Thoracic aorta (tissue), 2 donors: ENCODE data around the gene SLC6A3. TPM values are rescaled to one million over a fixed set of nuclear protein-coding genes. Genes with fewer than 3 reads are reported as not detected.

Experiments used
- ATAC-seq: fragments of 150-250 bp; one replicate; pipeline ENCODE4 v1.8.0; 2017; ENCODE audit warnings: low read depth; ENCODE audit not compliant: insufficient number of reproducible peaks, low FRiP score
- DNase-seq: peaks from one replicate; pipeline ENCODE4 v3.0.0-alpha.2; 2020; ENCODE audit warnings: low spot score
- H3K27ac ChIP-seq, 2 donors: fragments of 200-600 bp; sonication (generic); 1 replicate in 1 of 2; 2 replicates in 1 of 2; pipeline ENCODE4 v1.5.1; 2016; ENCODE audit warnings: mild to moderate bottlenecking in 2 of 2, moderate library complexity in 2 of 2
- H3K27me3 ChIP-seq: fragments of 200-600 bp; sonication (generic); replicated peaks from 2 replicates; pipeline ENCODE4 v1.6.0; 2016; ENCODE audit warnings: mild to moderate bottlenecking; ENCODE audit not compliant: insufficient read depth
- H3K36me3 ChIP-seq: fragments of 200-600 bp; sonication (generic); one replicate; pipeline ENCODE4 v1.5.1; 2016
- H3K4me1 ChIP-seq, 2 donors: fragments of 200-600 bp; sonication (generic); 1 replicate in 1 of 2; 2 replicates in 1 of 2; pipeline versions ENCODE4 v1.5.1 to v1.6.0; 2016; ENCODE audit warnings: low read depth in 2 of 2, mild to moderate bottlenecking in 1 of 2; ENCODE audit not compliant: control insufficient read depth in 1 of 2
- H3K4me3 ChIP-seq: fragments of 200-600 bp; sonication (generic); 2 replicates; pipeline ENCODE4 v1.5.1; 2016; ENCODE audit warnings: mild to moderate bottlenecking
- H3K9me3 ChIP-seq: fragments of 200-600 bp; sonication (generic); 2 replicates; pipeline ENCODE4 v1.5.1; 2016
- CTCF ChIP-seq: fragments of 200-600 bp; sonication (generic); IDR thresholded peaks from one replicate; pipeline ENCODE4 v1.5.1; 2019; ENCODE audit warnings: antibody characterized with exemption
- total RNA-seq, 2 donors: library from RNA; depleted of rRNA; stranded (reverse); fragments of >200 nt; gene quantifications; one replicate each; pipeline versions ENCODE4 v1.1.0 to v1.2.3, GENCODE V29; 2016

Gene SLC6A3
- total RNA-seq, 2 donors from 2014 or later, result 0.14 TPM; not detected in 1

GRCh38 chr5:1468247-1468612 lies 23.0 kb upstream of the SLC6A3 start:
- DNase-seq (no peak), ATAC-seq (no peak)
- Histone ChIP-seq H3K27ac (no peak overlapping the region), H3K36me3 (peaks cover 31% of the 10 kb centered on the region), H3K4me3 (no peak overlapping the region), H3K9me3 (no peaks in the 10 kb centered on the region), H3K27me3 (no peaks in the 10 kb centered on the region), H3K4me1 (no peaks in the 10 kb centered on the region)
- peak; percentile 24 for TF ChIP-seq CTCF

GRCh38 chr5:1467341-1468246 lies 22.4 kb upstream of the SLC6A3 start:
- Histone ChIP-seq H3K9me3 (no peaks in the 10 kb centered on the region), H3K4me1 (no peaks in the 10 kb centered on the region), H3K27me3 (no peaks in the 10 kb centered on the region), H3K4me3 (no peak overlapping the region), H3K27ac (no peak overlapping the region), H3K36me3 (peaks cover 33% of the 10 kb centered on the region)
- ATAC-seq (no peak), DNase-seq (no peak)
- TF ChIP-seq CTCF, result no peak

GRCh38 chr5:1466631-1467265 lies 21.5 kb upstream of the SLC6A3 start:
- ATAC-seq, result no peak
- peaks cover 36% of the 10 kb centered on the region for H3K36me3 ChIP-seq
- no peak for TF ChIP-seq CTCF
- H3K27ac ChIP-seq, result no peak overlapping the region
- H3K27me3 ChIP-seq, result no peaks in the 10 kb centered on the region
- H3K9me3 ChIP-seq, result no peaks in the 10 kb centered on the region
- H3K4me1 ChIP-seq, result no peaks in the 10 kb centered on the region
- no peak for DNase-seq
- H3K4me3 ChIP-seq, result no peak overlapping the region

GRCh38 chr5:1465966-1466471 lies 20.8 kb upstream of the SLC6A3 start:
- TF ChIP-seq CTCF, result no peak
- H3K36me3 ChIP-seq, result peaks cover 40% of the 10 kb centered on the region
- no peak overlapping the region for H3K27ac ChIP-seq
- H3K27me3 ChIP-seq, result no peaks in the 10 kb centered on the region
- H3K9me3 ChIP-seq, result no peaks in the 10 kb centered on the region
- no peak for DNase-seq
- no peaks in the 10 kb centered on the region for H3K4me1 ChIP-seq
- ATAC-seq, result no peak
- no peak overlapping the region for H3K4me3 ChIP-seq

GRCh38 chr5:1465117-1465516 lies 19.9 kb upstream of the SLC6A3 start:
- DNase-seq (no peak), ATAC-seq (no peak)
- Histone ChIP-seq H3K4me1 (no peaks in the 10 kb centered on the region), H3K4me3 (no peak overlapping the region), H3K9me3 (no peaks in the 10 kb centered on the region), H3K36me3 (peaks cover 40% of the 10 kb centered on the region), H3K27me3 (no peaks in the 10 kb centered on the region), H3K27ac (no peak overlapping the region)
- TF ChIP-seq CTCF, result no peak
